Caco-2 (cell line): ENCODE data around the gene PRSS33. TPM values are rescaled to one million over a fixed set of nuclear protein-coding genes. Genes with fewer than 3 reads are reported as not detected.

ENCODE experiments used
- BruUV-seq: library from RNA; stranded (reverse); fragments of 400-500 nt; replicated peaks from 2 replicates; lab custom pipeline; 2021; lab: Mats Ljungman, UMichigan
- CTCF ChIA-PET: fragments of 300-600 bp; sonication (Branson Sonifier 250); formaldehyde crosslinking; loops from one replicate; lab custom pipeline; 2022; ENCODE audit warnings: antibody characterized with exemption; lab: Charles Lee
- POLR2A ChIA-PET: fragments of 300-600 bp; sonication (Branson Sonifier 250); formaldehyde crosslinking; loops from one replicate; lab custom pipeline; 2022; ENCODE audit warnings: antibody characterized with exemption; lab: Charles Lee
- DNase-seq, 2 experiments: peaks; one replicate each; pipeline versions ENCODE4 v3.0.0 to v3.0.0-alpha.2; 2020 to 2022
- H3K27me3 ChIP-seq: replicated peaks from 2 replicates; pipeline ENCODE4 v1.6.0; 2011; ENCODE audit warnings: low read length; ENCODE audit not compliant: control insufficient read depth, insufficient read depth
- H3K36me3 ChIP-seq: 2 replicates; pipeline ENCODE4 v1.5.1; 2011; ENCODE audit warnings: low read length; ENCODE audit not compliant: control insufficient read depth, insufficient read depth
- H3K4me1 ChIP-seq: fragments of 250-450 bp; sonication (Bioruptor Pico); 2 replicates; pipeline ENCODE4 v1.5.1; 2020; ENCODE audit warnings: mild to moderate bottlenecking
- H3K4me3 ChIP-seq: 2 replicates; pipeline ENCODE4 v1.5.1; 2011; ENCODE audit warnings: low read depth, mild to moderate bottlenecking, control low read depth, low read length
- H3K9me3 ChIP-seq: fragments of 250-450 bp; sonication (Bioruptor Pico); 2 replicates; pipeline ENCODE4 v1.5.1; 2020; ENCODE audit warnings: mild to moderate bottlenecking, moderate library complexity
- H3K27ac Mint-ChIP-seq: one replicate; pipeline ENCODE4 v1.8.0; 2022; ENCODE audit warnings: mixed read lengths; ENCODE audit not compliant: unreplicated experiment
- H3K27me3 Mint-ChIP-seq: one replicate; pipeline ENCODE4 v1.8.0; 2022; ENCODE audit warnings: mixed read lengths; ENCODE audit not compliant: insufficient read depth, unreplicated experiment
- H3K36me3 Mint-ChIP-seq: one replicate; pipeline ENCODE4 v1.8.0; 2022; ENCODE audit warnings: mild to moderate bottlenecking, mixed read lengths; ENCODE audit not compliant: insufficient read depth, unreplicated experiment
- H3K4me1 Mint-ChIP-seq: one replicate; pipeline ENCODE4 v1.8.0; 2022; ENCODE audit warnings: low read depth, mixed read lengths; ENCODE audit not compliant: unreplicated experiment
- H3K4me3 Mint-ChIP-seq: one replicate; pipeline ENCODE4 v1.8.0; 2022; ENCODE audit warnings: mild to moderate bottlenecking, moderate library complexity, mixed read lengths; ENCODE audit not compliant: unreplicated experiment
- H3K9me3 Mint-ChIP-seq: one replicate; pipeline ENCODE4 v1.8.0; 2022; ENCODE audit warnings: mixed read lengths; ENCODE audit not compliant: unreplicated experiment
- intact Hi-C: fragments of 100-400 bp; cut with micrococcal nuclease; formaldehyde crosslinking; loops from one replicate; pipeline ENCODE4 v1.10.0; 2022; ENCODE audit not compliant: unreplicated experiment
- total RNA-seq: library from RNA; stranded (reverse); gene quantifications from 2 replicates; pipeline ENCODE4 v1.2.3, GENCODE V29; 2022
- TF ChIP-seq, protein P1 (sequence below), 2 experiments: fragments of 200-600 bp in 1 of 2; IDR thresholded peaks; 1 replicate in 1 of 2; 2 replicates in 1 of 2; pipeline versions ENCODE4 v1.5.1 to v1.8.0; 2011 to 2022; ENCODE audit warnings: antibody characterized with exemption in 1 of 2, control low read depth in 1 of 2, inconsistent platforms in 1 of 2, low read depth in 1 of 2, low read length in 1 of 2, mild to moderate bottlenecking in 1 of 2, moderate library complexity in 1 of 2; ENCODE audit not compliant: insufficient read depth in 1 of 2, severe bottlenecking in 1 of 2, unreplicated experiment in 1 of 2

PRSS33 gene
- total RNA-seq, 1 experiment from 2014 or later: not detected

GRCh38 chr16:2752850-2753732 is 34.3 kb downstream of the PRSS33 start:
- ChIA-PET CTCF (interaction anchor here (0.5 to 1.0 kb wide), 4 partner anchors 9 to 730 kb away, joined by 3 to 9 read pairs (median 6); no protein-coding TSS in a partner anchor), POLR2A (interaction anchor here (0.6 to 2.4 kb wide), 12 partner anchors 14 to 744 kb away, joined by 3 to 13 read pairs (median 6); partner anchors contain the start of genes ELOB, FLYWCH2 and KCTD5)
- H3K36me3 ChIP-seq: peaks cover 3% of the 10 kb centered on the region
- H3K9me3 Mint-ChIP-seq: no peaks in the 10 kb centered on the region
- TF ChIP-seq, protein P1, sequence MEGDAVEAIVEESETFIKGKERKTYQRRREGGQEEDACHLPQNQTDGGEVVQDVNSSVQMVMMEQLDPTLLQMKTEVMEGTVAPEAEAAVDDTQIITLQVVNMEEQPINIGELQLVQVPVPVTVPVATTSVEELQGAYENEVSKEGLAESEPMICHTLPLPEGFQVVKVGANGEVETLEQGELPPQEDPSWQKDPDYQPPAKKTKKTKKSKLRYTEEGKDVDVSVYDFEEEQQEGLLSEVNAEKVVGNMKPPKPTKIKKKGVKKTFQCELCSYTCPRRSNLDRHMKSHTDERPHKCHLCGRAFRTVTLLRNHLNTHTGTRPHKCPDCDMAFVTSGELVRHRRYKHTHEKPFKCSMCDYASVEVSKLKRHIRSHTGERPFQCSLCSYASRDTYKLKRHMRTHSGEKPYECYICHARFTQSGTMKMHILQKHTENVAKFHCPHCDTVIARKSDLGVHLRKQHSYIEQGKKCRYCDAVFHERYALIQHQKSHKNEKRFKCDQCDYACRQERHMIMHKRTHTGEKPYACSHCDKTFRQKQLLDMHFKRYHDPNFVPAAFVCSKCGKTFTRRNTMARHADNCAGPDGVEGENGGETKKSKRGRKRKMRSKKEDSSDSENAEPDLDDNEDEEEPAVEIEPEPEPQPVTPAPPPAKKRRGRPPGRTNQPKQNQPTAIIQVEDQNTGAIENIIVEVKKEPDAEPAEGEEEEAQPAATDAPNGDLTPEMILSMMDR (IDR thresholded peaks at IDR 0.05; ENCODE audit: insufficient read depth in 1 of 2, low read depth in 1 of 2, low read length in 1 of 2, severe bottlenecking in 1 of 2, unreplicated experiment in 1 of 2): no peak
- BruUV-seq: no TSS peak
- H3K4me3 Mint-ChIP-seq: peak overlapping the region; percentile 78
- no peaks in the 10 kb centered on the region for H3K27me3 ChIP-seq
- intact Hi-C loops: loop anchor here (1.0 to 5.0 kb wide), 2 partner anchors 32 to 104 kb away; partner anchors contain the start of gene PRSS22
- peaks cover 31% of the 10 kb centered on the region for H3K4me1 Mint-ChIP-seq
- peak overlapping the region; percentile 97 for H3K27ac Mint-ChIP-seq
- DNase-seq: peak; percentile 85 to 90
- H3K27me3 Mint-ChIP-seq: no peaks in the 10 kb centered on the region
- peaks cover 8% of the 10 kb centered on the region; the same call in 1 of the 2 replicates for H3K4me1 ChIP-seq
- H3K4me3 ChIP-seq: peak overlapping the region; percentile 75
- H3K9me3 ChIP-seq: no peaks in the 10 kb centered on the region
- H3K36me3 Mint-ChIP-seq: peaks cover 72% of the 10 kb centered on the region

- H3K9me3 Mint-ChIP-seq: no peaks in the 10 kb centered on the region
- CTCF ChIA-PET: interaction anchor here (0.7 kb wide), 2 partner anchors 10 to 731 kb away, joined by 4 to 9 read pairs; no protein-coding TSS in a partner anchor
- Histone ChIP-seq H3K9me3 (no peaks in the 10 kb centered on the region), H3K4me3 (peak within 1 kb of the TSS; percentile 75), H3K27me3 (no peaks in the 10 kb centered on the region), H3K36me3 (peaks cover under 1% of the 10 kb centered on the region), H3K4me1 (peaks cover 8% of the 10 kb centered on the region; the same call in 1 of the 2 replicates)
- TF ChIP-seq, protein P1 (IDR thresholded peaks at IDR 0.05; ENCODE audit: insufficient read depth in 1 of 2, low read depth in 1 of 2, low read length in 1 of 2, severe bottlenecking in 1 of 2, unreplicated experiment in 1 of 2): no peak
- peak within 1 kb of the TSS; percentile 78 for H3K4me3 Mint-ChIP-seq
- H3K27me3 Mint-ChIP-seq: no peaks in the 10 kb centered on the region
- peak; percentile 93 to 95 for DNase-seq
- intact Hi-C loops: loop anchor here (1.0 to 5.0 kb wide), 2 partner anchors 31 to 105 kb away; partner anchors contain the start of gene PRSS22
- POLR2A ChIA-PET: interaction anchor here (0.6 to 2.4 kb wide), 10 partner anchors 13 to 744 kb away, joined by 3 to 13 read pairs (median 6); partner anchors contain the start of genes ELOB, FLYWCH2 and KCTD5
- BruUV-seq: no TSS peak
- peaks cover 31% of the 10 kb centered on the region for H3K4me1 Mint-ChIP-seq
- H3K27ac Mint-ChIP-seq: peak within 1 kb of the TSS; percentile 97
- H3K36me3 Mint-ChIP-seq: peaks cover 64% of the 10 kb centered on the region
Observed at GRCh38 chr16:2752035-2752849, 35.1 kb downstream of the PRSS33 start, which contains the start of gene SRRM2. Gene SRRM2 (plus strand): TSS chr16:2752638. CDS start chr16:2756365, 3,727 bp downstream.
